ENCODE results near the gene FYCO1.

The FYCO1 gene

DNA sequence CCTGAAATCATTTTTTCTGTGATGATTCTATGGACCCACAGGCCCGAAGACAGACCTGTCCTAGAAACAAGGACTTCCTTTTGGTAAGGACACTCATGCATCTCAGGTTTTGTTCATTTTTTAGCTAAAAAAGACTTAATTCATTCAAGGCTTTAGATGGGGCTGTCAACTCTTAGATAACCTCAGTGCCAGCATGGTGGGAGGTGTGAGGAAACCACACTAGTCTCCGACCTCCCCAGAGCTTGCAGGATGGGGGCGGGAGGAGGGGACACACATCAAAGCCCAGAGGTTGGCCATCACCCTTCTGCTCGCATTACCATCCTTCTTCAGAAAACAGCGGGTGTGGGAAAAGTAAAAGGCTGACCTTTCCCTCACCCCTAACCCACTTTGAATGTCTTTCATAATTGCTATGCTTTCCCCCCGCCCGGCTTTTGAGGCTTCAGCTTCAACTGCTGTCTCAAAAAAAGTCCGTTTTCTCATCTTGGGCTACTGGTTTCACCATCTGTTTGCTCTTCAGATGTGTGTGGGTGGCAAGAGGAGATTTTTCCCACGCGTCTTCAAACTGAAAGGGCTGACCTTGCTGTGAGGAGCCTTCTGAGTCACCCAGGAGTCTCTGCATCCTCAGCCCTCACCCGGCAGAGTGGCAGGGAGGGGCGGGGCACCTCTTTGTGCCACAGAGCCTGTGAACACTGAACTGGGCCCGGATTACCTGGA lies 79.9 kb downstream of the FYCO1 start:
- peak; percentile 13 for DNase-seq (ENCODE audit: low spot score)

DNA sequence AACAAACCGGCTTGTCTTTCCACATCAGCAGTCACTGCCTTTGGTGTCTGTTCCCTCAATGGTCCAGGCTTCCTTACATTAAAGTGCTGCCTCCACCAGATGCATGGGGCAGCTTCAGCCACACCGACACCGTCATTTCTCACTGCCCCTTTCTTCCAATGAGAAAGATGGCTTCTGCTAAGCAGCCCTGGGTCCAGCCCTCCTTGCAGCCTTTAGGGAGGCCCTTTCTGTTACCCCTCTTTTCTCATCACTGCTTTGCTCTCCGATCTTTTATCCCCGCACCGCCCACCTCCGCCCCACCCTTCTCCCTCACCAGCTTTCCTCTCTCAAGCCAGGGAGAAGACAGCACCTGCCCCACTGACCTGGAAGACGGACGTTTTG lies 80.6 kb downstream of the FYCO1 start:
- DNase-seq (ENCODE audit: low spot score), result no peak

DNA sequence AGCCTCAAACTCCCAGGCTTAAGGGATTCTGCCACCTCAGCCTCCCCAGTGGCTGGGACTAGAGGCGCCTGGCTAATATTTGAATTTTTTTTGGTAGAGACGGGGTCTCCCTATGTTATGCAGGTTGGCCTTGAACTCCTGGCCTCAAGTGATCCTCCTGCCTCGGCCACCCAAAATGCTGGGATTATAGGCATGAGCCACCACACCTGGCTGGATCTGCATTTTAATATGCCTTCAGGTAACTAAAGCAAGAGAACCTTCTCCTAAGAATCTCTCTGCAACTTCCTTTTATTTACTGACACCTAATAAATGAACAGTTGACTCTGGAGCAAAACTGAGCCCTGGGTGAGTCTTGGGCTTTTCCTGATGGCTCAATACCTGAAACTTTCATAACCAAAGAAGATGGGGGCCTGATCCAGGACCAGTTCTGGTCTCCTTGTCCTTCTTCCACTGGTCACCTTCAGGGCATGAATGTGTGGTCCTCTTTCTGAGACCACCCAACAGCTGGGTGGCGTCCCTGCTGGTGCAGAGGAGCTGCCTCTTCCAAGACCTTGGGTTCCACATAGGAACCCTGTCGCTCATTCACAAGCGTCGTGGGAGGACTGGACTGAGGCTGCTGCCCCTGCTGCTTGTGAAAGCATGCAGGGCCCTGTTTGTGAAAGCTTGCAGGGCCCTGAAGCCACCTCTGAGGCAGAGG lies 81.1 kb downstream of the FYCO1 start:
- no peak for DNase-seq (ENCODE audit: low spot score)

DNA sequence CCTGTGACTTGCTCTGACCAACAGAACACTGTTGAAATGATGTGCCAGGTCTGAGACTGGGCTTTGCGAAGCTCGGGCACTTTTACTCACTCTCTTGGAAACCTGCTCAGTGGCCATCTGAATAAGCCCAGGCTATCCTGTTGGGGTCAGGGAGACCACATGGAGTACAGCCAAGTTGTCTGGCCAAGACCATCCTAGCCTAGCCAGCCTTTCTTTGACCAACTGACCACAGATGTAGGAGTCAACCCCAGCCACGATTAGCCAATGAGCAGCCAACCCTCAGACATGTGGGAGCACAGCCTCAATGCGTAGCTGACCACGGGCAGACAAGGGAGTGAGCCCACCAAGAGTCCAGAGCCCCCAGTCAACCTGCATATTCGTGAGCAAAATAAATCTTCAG lies 83.2 kb downstream of the FYCO1 start:
- DNase-seq (ENCODE audit: low spot score), result no peak

DNA sequence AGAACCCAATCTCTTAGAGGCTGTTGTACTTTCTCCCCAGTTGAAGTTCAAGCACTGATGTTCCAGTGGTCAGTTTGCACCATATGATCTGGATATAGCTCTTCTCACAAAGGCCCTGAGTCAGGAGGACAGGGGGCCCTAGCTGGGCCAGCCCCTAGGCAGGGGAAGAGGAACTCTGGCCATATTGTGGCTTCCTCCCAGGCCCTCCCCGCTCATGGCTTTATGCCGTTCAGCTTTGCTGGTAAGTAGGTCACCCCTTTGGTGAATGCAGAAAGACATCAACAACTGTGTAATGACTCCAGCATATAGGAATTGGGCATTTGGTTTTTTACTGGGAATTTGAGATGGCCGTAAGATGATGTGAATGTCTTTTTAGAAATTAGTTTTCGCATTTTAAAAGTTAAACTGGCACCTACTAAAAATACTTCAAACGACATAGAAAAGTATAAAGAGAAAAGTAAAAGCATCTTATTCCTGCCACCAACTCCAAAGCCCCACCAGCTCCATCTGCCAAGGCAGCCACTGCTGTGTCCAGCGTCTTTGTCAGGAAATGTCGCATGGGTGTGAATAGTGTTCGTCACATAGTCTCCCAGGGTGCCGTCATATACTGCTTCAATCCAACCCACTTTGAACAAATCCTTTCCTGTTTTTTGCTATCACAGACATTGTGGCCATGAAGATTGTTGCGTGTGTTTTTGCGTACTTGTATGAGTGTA lies 84.0 kb downstream of the FYCO1 start:
- no peak for DNase-seq (ENCODE audit: low spot score)

DNA sequence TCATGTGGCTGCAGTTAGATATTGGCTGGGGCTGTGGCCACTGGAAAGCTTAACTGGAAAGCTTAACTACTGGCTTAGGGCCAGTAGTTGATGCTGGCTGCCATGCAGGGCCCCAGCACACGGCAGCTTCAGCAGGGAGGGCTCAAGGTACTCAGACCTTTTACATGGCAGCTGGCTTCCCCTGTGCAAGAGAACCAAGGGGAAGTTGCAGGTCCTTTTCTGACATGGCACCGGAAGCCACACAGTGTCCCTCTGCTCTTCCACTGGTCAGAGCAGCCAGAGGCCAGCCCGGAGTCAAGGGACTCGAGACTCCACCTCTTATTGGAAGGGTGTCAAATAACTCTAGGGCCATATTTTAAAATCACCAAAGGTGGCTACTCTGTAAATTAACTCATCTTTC lies 84.7 kb downstream of the FYCO1 start:
- no peak for DNase-seq (ENCODE audit: low spot score)

DNA sequence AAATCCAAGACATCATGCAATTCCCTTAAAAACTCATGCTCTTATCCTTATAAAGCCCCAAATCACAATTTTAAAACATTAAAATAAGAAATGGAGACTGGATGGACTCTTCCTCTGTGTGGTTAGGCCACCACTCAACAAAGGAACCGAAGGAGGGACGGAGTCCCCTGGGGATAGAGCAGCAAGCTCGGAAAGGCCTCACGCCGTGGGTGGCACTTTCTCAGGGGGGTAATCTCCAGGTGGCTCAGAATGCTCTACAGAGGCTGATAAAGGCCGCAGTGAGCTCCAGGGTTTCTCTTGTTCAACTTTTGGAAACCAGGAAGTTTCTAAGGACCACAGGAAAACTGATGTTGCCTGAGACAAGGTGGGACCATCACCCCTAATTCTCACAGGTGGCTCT lies 86.1 kb downstream of the FYCO1 start:
- no peak for DNase-seq (ENCODE audit: low spot score)

DNA sequence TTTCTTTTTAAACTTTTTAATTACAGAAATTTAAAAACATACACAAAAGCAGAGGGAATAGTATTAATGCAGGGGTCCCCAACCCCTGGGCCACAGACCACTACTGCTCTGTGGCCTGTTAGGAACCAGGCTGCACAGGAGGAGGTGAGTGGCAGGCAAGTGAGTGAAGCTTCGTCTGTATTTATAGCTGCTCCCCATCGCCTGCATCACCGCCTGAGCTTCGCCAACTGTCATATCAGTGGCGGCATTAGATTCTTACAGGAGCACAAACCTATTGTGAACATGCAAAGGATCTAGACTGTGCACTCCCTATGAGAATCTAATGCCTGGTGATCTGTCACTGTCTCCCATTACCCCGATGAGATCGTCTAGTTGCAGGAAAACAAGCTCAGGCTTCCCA lies 86.9 kb downstream of the FYCO1 start:
- no peak for DNase-seq (ENCODE audit: low spot score)

DNA sequence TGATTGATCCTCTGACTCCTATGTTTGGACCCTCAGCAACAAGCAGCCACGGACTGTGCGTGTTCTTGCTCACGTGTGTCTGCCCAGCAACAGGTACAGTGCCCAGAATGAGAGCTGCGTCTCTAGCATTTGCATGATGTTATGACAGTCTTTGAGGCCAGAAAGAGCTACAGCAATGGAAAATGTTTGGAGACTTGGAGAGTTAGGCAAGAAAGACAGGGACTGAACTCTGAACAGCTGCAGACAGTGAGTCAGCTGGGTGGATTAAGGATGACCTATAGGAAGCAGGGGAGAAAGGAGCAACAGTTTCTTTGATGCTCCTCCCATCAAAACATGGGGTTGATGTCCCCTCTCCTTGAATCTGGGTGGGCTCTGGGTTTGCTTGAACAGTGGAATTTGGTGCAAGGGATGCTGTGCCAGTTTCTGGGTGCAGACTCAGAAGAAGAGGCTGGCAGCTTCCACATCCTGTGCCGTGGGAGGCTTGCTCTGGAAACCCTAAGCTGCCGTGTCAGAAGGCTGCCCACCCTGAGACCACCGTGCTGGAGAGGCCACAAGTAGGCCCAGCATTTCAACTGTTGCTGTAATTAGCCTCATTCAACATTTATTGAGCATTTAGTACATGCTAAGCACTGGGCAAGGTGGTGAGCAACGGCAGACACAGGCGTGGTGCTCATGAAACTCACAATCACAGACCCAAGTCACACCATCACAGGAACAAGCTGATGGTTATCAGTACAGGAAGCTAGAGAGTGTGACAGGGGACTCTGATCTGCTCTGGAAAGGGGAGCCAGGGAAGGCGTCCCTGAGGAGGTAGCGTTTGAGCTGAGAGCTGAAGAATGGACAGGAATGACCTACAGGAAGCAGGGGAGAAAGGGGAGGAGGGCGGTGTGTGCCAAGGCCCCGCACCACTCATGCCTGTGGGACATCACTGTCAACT lies 87.6 kb downstream of the FYCO1 start:
- no peak for DNase-seq (ENCODE audit: low spot score)

DNA sequence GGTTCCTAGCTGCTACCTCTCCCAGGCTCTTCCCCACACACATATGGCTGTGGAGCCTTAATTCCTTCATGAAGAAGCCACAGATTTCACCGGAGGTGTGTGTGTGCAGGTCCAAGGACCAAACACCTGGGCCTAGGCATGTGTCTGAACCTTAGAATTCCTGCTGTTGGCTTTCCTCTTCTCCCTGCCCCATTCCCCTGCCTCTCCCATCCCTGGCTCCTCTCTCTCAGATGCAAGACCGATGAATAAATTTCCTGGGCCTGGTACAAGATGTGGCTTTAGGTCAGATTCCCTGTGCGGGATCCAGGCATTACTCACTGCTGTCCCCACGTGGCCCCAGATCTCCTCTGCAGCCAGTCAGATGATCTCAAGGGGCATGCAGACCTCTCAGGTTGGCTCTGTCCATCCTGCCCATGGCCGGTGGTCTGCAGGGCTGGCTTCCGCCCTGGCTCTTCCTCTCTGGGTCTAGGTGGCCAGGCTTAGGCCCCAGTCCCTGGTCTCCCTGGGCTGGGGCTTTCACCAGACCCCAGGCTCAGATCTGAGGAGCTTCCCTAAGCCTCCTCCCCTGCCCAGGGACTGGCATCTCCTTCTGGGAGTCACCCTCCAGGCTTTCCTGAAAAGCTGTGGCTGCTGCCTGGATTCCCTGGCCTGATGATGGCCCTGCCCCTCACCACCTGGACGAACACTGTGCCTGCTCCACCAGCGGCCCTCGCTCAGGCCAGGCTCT lies 88.8 kb downstream of the FYCO1 start:
- no peak for DNase-seq (ENCODE audit: low spot score)

DNA sequence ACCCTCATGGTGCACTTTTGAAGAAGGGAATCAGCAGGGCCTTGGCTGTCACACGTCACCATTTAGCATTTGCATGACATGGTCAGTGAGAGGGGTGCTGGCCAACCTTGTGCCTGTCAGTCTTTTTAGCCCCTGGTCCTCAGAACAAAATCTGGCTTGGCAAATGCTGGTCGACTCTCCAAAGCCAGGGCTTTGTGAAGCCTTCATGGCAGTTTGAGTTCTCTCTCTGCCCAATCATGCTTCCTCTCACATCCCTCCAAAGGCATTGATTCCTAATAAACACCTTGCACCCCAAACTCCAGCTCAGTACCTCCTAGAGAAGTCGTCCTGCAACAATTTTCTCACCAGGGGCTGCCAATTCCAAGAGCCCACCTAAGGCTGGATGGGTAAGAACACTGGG lies 89.9 kb downstream of the FYCO1 start:
- no peak for DNase-seq (ENCODE audit: low spot score)

DNA sequence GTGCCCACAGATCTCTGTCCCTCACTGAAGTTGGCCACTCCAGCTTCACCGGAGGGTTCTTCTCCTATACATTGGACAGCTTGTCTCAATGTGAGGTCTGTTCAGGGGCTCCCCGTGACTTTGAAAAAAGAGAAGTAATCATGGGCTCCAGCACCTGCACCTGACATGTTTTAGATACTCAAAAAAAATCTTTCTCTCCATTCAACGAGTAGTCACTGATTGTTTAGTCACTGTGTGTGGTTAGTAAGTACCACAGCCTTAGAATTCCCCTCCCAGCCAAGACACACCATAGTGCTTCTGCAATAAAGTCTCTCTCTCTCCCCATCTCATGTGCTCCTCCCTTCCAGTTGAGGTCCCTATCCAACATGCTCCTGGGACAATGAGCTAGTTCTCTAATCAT lies 90.7 kb downstream of the FYCO1 start:
- DNase-seq (ENCODE audit: low spot score), result no peak

DNA sequence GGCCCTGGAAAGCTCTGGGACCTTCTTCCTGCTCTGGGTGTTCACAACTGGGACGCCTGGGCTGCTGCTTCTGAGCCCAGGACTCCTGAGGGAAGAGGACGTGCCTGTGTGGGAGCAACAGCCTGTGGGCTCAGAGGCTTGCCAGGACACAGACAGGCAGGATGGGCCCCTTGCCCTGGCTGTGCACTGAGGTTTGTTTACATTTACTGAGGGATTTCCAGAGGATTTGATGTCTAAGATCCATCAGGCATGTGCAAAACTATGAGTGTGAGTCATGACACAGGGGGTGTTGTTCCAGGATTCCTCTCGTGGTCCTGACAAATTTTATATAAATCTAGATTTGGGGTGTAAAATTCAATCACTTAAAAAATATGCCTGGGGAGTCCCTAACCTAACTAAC lies 98.7 kb downstream of the FYCO1 start:
- no peak for DNase-seq (ENCODE audit: low spot score)

DNA sequence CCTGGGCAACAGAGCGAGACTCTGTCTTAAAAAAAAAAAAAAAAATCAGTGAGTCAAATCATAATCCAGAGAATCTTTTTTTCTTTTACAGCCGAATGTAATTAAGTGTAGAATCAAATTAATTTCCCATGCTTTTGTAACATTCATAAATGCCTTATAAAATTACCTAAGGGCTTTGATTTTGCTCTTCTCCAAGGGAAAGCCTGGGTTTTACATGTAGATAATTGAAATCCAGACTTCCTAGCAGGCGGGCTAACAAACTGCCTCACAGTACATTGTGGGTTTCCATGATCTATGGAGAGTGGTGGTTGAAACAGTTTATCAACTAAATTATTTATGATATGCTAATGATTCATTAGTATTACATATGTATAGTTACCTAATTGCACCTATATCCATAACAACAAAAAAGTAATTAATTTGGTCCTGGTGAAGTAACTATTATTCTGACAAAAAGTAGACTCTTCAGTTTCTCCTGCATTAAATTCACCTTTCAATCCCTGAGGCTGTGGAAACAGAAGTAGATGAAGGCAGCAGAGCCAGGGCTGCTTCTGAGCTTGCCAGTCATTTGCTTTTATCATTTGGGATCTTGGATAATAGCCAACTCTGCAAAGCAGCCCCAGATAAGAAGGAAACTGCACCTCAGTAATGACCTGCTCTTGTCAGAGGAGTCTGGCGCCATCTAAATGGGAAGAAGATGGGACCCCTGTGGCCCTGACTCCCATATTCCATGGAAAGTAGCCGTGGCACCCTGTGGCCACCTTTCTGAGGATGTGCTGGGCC lies 99.7 kb downstream of the FYCO1 start:
- DNase-seq (ENCODE audit: low spot score), result no peak

DNA sequence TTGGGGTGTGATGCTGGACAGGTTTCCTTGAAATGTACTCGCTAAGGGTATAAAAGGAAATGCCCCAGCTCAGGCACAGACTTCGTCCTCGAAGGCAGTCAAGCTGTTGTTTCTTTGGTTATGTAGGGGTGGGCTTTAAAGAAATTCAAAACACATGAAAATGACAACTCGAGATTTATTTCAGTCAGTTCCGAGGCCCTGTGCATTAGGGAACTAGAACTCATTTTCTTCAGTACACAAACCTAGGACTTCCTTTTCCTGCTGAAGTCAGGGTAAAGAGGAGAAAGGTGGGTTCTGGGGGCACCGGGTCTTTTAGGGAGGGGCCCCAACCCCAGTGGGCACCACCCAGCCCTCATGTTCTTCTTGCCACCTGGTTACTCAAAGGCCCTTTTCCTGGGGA lies 101.6 kb downstream of the FYCO1 start:
- DNase-seq (ENCODE audit: low spot score), result no peak

DNA sequence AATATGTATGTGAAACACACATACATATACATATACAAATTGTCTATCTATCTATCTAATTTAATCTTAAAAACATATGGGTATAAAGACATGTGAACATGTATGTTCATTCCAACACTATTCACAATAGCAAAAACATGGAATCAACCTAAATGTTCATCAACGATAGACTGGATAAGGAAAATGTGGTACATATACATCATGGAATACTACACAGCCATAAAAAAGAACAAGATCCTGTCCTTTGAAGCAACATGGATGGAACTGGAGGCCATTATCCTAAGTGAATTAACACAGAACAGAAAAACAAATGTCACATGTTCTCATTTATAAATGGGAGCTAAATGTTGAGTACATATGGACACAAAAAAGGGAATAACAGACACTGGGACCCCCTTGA lies 103.5 kb downstream of the FYCO1 start:
- no peak for DNase-seq (ENCODE audit: low spot score)

DNA sequence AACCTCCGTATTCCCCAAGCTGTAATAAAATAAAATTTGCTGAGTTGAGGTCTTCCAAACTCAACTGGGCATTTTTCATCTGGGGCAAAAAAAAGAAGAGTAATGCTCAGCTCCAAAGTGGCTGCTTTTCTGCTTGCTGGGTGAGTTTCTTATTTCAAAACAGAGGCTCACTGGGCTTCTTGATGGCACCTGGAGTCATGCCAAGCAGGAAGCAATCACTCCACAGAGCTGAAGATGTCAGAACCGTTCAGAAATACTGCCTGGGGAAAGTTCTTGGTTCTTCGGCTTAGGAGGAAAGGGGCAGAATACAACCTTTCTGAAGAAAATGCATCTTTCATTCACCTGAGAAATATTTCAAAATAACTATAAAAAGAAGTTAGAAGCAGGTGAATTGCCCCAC lies 105.2 kb downstream of the FYCO1 start:
- peak; percentile 56 for DNase-seq (ENCODE audit: low spot score)

DNA sequence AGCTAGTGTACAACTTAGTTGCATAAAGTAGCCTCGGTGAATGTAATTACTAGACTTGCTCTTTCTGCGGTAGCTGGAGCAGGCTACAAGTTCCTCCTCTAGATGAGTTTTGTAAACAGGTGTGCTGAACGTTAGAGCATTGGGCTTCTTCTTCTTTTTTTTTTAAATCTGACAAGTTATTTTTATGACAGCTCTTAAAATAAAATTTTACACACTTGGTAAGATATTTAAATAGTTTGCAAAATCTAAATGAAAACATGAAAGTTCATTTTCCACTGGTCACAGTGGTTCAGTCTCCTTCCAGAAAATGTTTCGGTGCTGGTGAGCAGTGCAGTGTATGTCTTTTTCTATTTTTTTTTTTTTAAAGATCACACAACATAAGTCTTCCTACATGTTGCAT lies 106.3 kb downstream of the FYCO1 start:
- no peak for DNase-seq (ENCODE audit: low spot score)

DNA sequence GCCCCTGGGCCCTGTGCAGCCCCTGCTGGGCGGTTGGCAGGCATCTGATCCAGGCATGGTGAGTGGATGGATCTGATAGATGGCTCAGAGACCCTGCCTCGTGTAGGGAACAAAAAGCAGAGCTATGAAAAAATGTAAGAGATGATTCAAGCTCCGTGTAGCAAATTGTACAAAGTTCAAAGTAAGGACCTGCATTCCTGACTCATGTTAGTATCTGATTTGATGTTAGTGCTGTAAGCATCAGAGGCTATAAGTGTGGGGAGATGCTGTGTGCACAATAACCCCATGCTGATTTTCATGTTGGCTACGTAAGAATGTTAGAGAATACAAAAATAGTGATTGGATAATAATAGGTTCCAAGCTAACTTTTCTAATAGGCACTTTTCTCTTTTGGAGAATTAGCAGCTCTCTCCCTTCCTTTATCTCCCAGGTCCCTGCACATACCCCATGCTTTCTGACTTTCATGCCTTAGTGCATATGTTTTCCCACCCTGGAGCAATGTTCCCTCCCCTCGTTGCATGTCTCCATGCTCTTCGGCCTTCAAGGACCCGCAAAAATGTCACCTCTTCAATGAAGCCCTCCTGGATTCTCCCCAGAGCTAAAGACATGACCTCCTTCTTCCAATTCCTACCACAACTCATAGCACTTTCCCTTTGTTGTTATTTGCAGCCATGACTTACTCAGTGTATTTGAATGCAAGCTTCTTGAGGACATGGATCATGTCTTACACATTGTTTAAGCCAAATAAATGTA lies 107.7 kb downstream of the FYCO1 start:
- no peak for DNase-seq (ENCODE audit: low spot score)

DNA sequence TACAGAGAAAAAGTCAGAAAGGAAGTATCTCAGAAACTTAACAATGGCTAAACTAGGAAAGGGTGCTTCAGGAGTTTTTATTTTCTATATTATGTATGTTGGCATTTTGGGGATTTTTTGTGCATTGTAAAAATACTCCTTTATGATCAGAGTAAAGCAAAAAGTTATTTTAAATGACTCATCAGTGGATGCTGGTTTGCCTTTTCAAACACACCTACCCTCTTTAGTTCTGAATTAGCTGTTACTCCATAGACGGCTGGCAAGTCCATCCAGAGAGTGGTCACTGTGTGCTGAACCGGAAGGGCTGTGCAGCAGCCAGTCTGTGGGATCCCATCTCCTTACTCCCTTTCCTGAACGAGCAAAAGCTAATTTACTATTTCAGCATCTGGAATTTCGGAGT lies 108.3 kb downstream of the FYCO1 start:
- DNase-seq (ENCODE audit: low spot score), result no peak
